GM21576 (cell line): Measurements from ENCODE around the gene BCL10.

Experiments used
- ATAC-seq: cut with Tn5 transposase; IDR thresholded peaks from one replicate; pipeline ENCODE4 v1.9.1; 2021; ENCODE audit warnings: mild to moderate bottlenecking, moderate library complexity; ENCODE audit not compliant: unreplicated experiment

BCL10 gene

GRCh38 chr1:85224734-85225623 is 51.5 kb downstream of the BCL10 start:
- ATAC-seq, result no peak

- no peak for ATAC-seq
These were observed 52.1 kb downstream of the BCL10 start for GRCh38 chr1:85224295-85224694.

GRCh38 chr1:85223334-85223733 is 53.1 kb downstream of the BCL10 start:
- ATAC-seq, result no peak

GRCh38 chr1:85220756-85221201 is 55.7 kb downstream of the BCL10 start:
- no peak for ATAC-seq

GRCh38 chr1:85219853-85220610 is 56.4 kb downstream of the BCL10 start:
- no peak for ATAC-seq

- no peak for ATAC-seq
These were observed 59.7 kb downstream of the BCL10 start for GRCh38 chr1:85216697-85217096.
